K562 (cell line): Measurements from ENCODE around the gene DNAJC15. TPM values are rescaled to one million over a fixed set of nuclear protein-coding genes. Genes with fewer than 3 reads are reported as not detected.

Experiments used
- ATAC-seq: fragments of 200-7000 bp; cut with Tn5 transposase; 3 replicates; pipeline ENCODE4 v1.9.1; 2020; ENCODE audit warnings: moderate library complexity
- BruUV-seq: library from RNA; stranded (reverse); fragments of 400-500 nt; replicated peaks from 2 replicates; lab custom pipeline; 2021; lab: Mats Ljungman, UMichigan
- CTCF ChIA-PET: fragments of 300-600 bp; formaldehyde crosslinking; extraction: SDS; loops from one replicate; lab custom pipeline; 2021; ENCODE audit warnings: low intra/inter-chr PET ratio; lab: Yijun Ruan, JAX
- POLR2A ChIA-PET: fragments of 300-600, 350-650 bp; sonication (Branson Sonifier 250); formaldehyde crosslinking; extraction: SDS; loops from one replicate; lab custom pipeline; 2021; ENCODE audit warnings: antibody characterized with exemption, inconsistent platforms; lab: Yijun Ruan, JAX
- DNase-seq, 4 experiments: peaks; one replicate each; pipeline versions ENCODE4 v3.0.0 to v3.0.0-alpha.2; 2011 to 2018; ENCODE audit warnings: low spot score in 3 of 4, mixed read lengths in 3 of 4; ENCODE audit errors: extremely low read depth in 1 of 4
- FAIRE-seq: peaks from 2 replicates; lab custom pipeline; 2011; peaks lifted over from hg19 to GRCh38; lab: Jason Lieb, UNC
- H2AFZ ChIP-seq: 2 replicates; pipeline ENCODE4 v1.6.0; 2011; ENCODE audit warnings: low read depth, low read length, control low read depth, inconsistent platforms
- H3K27ac ChIP-seq: fragments of 200-600 bp; 3 replicates; pipeline ENCODE4 v1.8.0; 2011; ENCODE audit warnings: low read depth, mild to moderate bottlenecking, control low read depth, inconsistent platforms, low read length, moderate library complexity, mixed read lengths; ENCODE audit errors: extremely low read depth
- H3K27me3 ChIP-seq, 2 experiments: fragments of 300-600 bp in 1 of 2; 2 replicates in 1 of 2; 3 replicates in 1 of 2; pipeline versions ENCODE4 v1.6.0 to v1.8.0; 2011; ENCODE audit warnings: inconsistent platforms in 2 of 2, low read length in 2 of 2, mild to moderate bottlenecking in 1 of 2, mixed read lengths in 1 of 2, moderate library complexity in 1 of 2; ENCODE audit not compliant: control insufficient read depth in 2 of 2, insufficient read depth in 2 of 2
- H3K36me3 ChIP-seq: fragments of 300-600 bp; 3 replicates; pipeline ENCODE4 v1.8.0; 2011; ENCODE audit warnings: mild to moderate bottlenecking, low read length, inconsistent platforms; ENCODE audit not compliant: control insufficient read depth, insufficient read depth
- H3K4me1 ChIP-seq, 2 experiments: fragments of 200-600 bp in 1 of 2; replicated peaks in 1 of 2; 2 replicates in 1 of 2; 3 replicates in 1 of 2; pipeline versions ENCODE4 v1.5.1 to v1.8.0; 2011; ENCODE audit warnings: inconsistent platforms in 2 of 2, low read length in 2 of 2, mild to moderate bottlenecking in 1 of 2, mixed read lengths in 1 of 2, moderate library complexity in 1 of 2; ENCODE audit not compliant: control insufficient read depth in 2 of 2, insufficient read depth in 2 of 2
- H3K4me2 ChIP-seq: 2 replicates; pipeline ENCODE4 v1.6.1; 2011; ENCODE audit warnings: low read length, control low read depth, inconsistent platforms, mixed read lengths; ENCODE audit not compliant: insufficient read depth
- H3K4me3 ChIP-seq: fragments of 200-600 bp; sonication (generic), shearing (Covaris generic); 2 replicates; pipeline ENCODE4 v1.5.1; 2016; ENCODE audit warnings: control low read depth, inconsistent platforms
- H3K79me2 ChIP-seq: fragments of 200-600 bp; 3 replicates; pipeline ENCODE4 v1.8.0; 2011; ENCODE audit warnings: low read length, inconsistent platforms; ENCODE audit not compliant: control insufficient read depth, insufficient read depth
- H3K9ac ChIP-seq, 2 experiments: 2 replicates each; pipeline versions ENCODE4 v1.6.0 to v1.6.1; 2011; ENCODE audit warnings: low read depth in 2 of 2, low read length in 2 of 2, control low read depth in 1 of 2, inconsistent platforms in 1 of 2, mild to moderate bottlenecking in 1 of 2, mixed read lengths in 1 of 2; ENCODE audit not compliant: insufficient read depth in 1 of 2
- H3K9me1 ChIP-seq: one replicate; pipeline ENCODE4 v1.6.0; 2011; ENCODE audit warnings: inconsistent platforms, mild to moderate bottlenecking, low read length, moderate library complexity; ENCODE audit not compliant: control insufficient read depth, insufficient read depth
- H3K9me3 ChIP-seq: replicated peaks from 2 replicates; pipeline ENCODE4 v1.5.1; 2011; ENCODE audit warnings: low read depth, low read length, inconsistent platforms; ENCODE audit not compliant: control insufficient read depth, insufficient read depth
- H4K20me1 ChIP-seq: replicated peaks from 2 replicates; pipeline ENCODE4 v1.6.1; 2011; ENCODE audit warnings: low read length, inconsistent platforms, mixed read lengths; ENCODE audit not compliant: control insufficient read depth, insufficient read depth
- KAT7 ChIP-seq: sonication (generic); formaldehyde crosslinking; IDR thresholded peaks from 2 replicates; pipeline ENCODE4 v1.8.0; 2022; ENCODE audit warnings: missing genetic modification reagents, mild to moderate bottlenecking, borderline replicate concordance
- MYNN ChIP-seq, 2 experiments: sonication (generic); formaldehyde crosslinking in 1 of 2; IDR thresholded peaks; 2 replicates each; pipeline versions ENCODE4 v1.5.0 to v1.6.1; 2016 to 2020; ENCODE audit warnings: antibody characterized with exemption in 1 of 2, missing genetic modification reagents in 1 of 2
- NCOA1 ChIP-seq: fragments of 450-650 bp; IDR thresholded peaks from 2 replicates; pipeline ENCODE4 v1.6.1; 2016; ENCODE audit warnings: low read depth
- NONO ChIP-seq, 2 experiments: fragments of 200-400 bp in 1 of 2; fragments of 450-650 bp in 1 of 2; formaldehyde crosslinking in 1 of 2; IDR thresholded peaks; 2 replicates each; pipeline ENCODE4 v1.6.1; 2017; ENCODE audit warnings: low read depth in 2 of 2, mild to moderate bottlenecking in 2 of 2, moderate library complexity in 2 of 2, low read length in 1 of 2
- POU5F1 ChIP-seq: fragments of 150-350 bp; IDR thresholded peaks from 2 replicates; pipeline ENCODE4 v1.6.1; 2014; ENCODE audit warnings: borderline replicate concordance, low read length, low read depth, mild to moderate bottlenecking; ENCODE audit not compliant: partially characterized antibody
- ZNF253 ChIP-seq: fragments of 250-450 bp; sonication (Bioruptor Pico); conservative IDR thresholded peaks from 2 replicates; pipeline ENCODE4 v1.6.1; 2021; ENCODE audit warnings: mild to moderate bottlenecking
- whole genome bisulfite sequencing: fragments of 100-300 bp; shearing (Covaris generic); methylation state at CpG from one replicate; pipeline ENCODE4 v1.1.6; 2016; ENCODE audit warnings: low coverage, mixed read lengths; ENCODE audit not compliant: insufficient coverage; ENCODE audit errors: missing lambda C conversion rate; 5-methylcytosine and 5-hydroxymethylcytosine counted together
- in situ Hi-C: fragments of 300-500 bp; cut with MboI; formaldehyde crosslinking; loops from 4 replicates; pipeline ENCODE4 v1.15.0; 2018; ENCODE audit warnings: inconsistent platforms, mixed read lengths
- intact Hi-C: fragments of 100-400 bp; cut with micrococcal nuclease; formaldehyde crosslinking; loops from 2 replicates; pipeline ENCODE4 v1.14.2; 2022
- polyA plus RNA-seq, 8 experiments: library from polyadenylated mRNA; depleted of rRNA in 4 of 8; stranded (reverse) in 5 of 8; unstranded in 3 of 8; fragments of >200 nt; fragmentation: Nextera tagmentation in 2 of 8; fragmentation: Illumina TruSeq in 1 of 8; extraction: Ambion mirVana in 2 of 8; extraction: Trizol in 1 of 8; gene quantifications; 2 replicates each; pipeline versions ENCODE4 v1.2.1 to v1.2.3, GENCODE V29; 2011 to 2014; ENCODE audit warnings: inconsistent platforms in 1 of 8, missing spikeins in 1 of 8
- total RNA-seq, 7 experiments: library from RNA; depleted of rRNA in 6 of 7; stranded (reverse); fragments of >200 nt in 6 of 7; fragmentation: Illumina TruSeq in 2 of 7; extraction: Trizol in 2 of 7; gene quantifications; 2 replicates each; pipeline versions ENCODE4 v1.2.1 to v1.2.3, GENCODE V29; 2011 to 2021; ENCODE audit warnings: low replicate concordance in 1 of 7
- TF ChIP-seq, protein P1 (sequence below): fragments of 450-650 bp; IDR thresholded peaks from 2 replicates; pipeline ENCODE4 v1.6.1; 2016; ENCODE audit warnings: borderline replicate concordance
- TF ChIP-seq, protein P2 (sequence below): sonication (generic); formaldehyde crosslinking; IDR thresholded peaks from 2 replicates; pipeline ENCODE4 v1.8.1; 2023; ENCODE audit warnings: mild to moderate bottlenecking, missing genetic modification reagents
- TF ChIP-seq, protein P3 (sequence below): sonication (generic); formaldehyde crosslinking; IDR thresholded peaks from 2 replicates; pipeline ENCODE4 v1.8.0; 2022; ENCODE audit warnings: mild to moderate bottlenecking, missing genetic modification reagents

The DNAJC15 gene
- total and polyA plus RNA-seq, 9 of the 15 experiments (the other 6 are each of a cell fraction or from before 2014, with no cell fraction given) = 0.47 to 3.8 (median 1.0) TPM

DNA sequence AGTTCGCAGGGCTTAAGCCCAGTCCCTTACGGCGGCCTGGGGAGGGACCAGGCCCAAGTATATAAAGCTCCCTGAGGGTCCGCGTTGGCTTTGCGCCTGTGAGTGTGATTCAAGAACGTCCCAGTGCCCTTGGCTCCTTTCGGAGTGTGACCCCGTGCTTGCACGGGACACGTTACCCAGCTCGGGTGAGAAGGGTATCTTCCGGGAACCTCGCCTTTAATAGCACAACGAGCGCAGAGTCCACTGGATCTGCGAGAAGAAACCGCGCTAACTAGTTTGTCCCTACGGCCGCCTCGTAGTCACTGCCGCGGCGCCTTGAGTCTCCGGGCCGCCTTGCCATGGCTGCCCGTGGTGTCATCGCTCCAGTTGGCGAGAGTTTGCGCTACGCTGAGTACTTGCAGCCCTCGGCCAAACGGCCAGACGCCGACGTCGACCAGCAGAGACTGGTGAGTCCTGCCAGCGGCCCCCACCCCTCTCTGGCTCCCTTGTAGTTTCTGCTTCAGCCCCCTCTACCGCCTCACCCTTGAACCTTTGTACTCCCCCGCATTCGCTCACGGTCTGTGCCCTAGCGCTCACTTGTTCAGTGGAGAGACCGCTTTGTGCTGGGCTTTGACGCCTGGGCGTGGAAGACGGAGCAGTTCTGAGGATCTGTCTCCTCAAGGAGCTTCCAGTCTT lies at the start of gene DNAJC15 (continued):
- TF ChIP-seq, protein P1, sequence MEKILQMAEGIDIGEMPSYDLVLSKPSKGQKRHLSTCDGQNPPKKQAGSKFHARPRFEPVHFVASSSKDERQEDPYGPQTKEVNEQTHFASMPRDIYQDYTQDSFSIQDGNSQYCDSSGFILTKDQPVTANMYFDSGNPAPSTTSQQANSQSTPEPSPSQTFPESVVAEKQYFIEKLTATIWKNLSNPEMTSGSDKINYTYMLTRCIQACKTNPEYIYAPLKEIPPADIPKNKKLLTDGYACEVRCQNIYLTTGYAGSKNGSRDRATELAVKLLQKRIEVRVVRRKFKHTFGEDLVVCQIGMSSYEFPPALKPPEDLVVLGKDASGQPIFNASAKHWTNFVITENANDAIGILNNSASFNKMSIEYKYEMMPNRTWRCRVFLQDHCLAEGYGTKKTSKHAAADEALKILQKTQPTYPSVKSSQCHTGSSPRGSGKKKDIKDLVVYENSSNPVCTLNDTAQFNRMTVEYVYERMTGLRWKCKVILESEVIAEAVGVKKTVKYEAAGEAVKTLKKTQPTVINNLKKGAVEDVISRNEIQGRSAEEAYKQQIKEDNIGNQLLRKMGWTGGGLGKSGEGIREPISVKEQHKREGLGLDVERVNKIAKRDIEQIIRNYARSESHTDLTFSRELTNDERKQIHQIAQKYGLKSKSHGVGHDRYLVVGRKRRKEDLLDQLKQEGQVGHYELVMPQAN = no peak
- TF ChIP-seq NCOA1 = no peak
- TF ChIP-seq, protein P2, sequence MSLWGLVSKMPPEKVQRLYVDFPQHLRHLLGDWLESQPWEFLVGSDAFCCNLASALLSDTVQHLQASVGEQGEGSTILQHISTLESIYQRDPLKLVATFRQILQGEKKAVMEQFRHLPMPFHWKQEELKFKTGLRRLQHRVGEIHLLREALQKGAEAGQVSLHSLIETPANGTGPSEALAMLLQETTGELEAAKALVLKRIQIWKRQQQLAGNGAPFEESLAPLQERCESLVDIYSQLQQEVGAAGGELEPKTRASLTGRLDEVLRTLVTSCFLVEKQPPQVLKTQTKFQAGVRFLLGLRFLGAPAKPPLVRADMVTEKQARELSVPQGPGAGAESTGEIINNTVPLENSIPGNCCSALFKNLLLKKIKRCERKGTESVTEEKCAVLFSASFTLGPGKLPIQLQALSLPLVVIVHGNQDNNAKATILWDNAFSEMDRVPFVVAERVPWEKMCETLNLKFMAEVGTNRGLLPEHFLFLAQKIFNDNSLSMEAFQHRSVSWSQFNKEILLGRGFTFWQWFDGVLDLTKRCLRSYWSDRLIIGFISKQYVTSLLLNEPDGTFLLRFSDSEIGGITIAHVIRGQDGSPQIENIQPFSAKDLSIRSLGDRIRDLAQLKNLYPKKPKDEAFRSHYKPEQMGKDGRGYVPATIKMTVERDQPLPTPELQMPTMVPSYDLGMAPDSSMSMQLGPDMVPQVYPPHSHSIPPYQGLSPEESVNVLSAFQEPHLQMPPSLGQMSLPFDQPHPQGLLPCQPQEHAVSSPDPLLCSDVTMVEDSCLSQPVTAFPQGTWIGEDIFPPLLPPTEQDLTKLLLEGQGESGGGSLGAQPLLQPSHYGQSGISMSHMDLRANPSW = no peak

DNA sequence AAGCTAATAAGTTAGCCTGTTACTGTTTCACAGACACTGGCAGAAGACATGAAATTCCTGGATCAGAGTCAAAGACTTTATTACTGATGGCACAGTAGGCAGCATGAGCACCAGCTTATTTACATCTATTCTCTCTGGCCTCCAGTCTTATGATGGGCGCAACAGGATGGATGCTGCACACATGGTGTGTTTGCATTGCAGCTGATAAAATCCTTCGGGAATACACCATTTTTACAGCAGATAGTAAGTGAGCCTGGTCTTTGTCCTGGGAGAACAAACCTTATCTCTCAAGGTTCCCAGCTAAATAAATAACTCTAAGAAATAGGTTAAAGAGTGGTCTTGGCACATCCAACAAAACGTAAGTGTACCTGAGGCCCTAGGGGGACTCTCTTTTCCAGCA lies 47.3 kb upstream of the DNAJC15 start:
- WGBS = 0% methylated on average over 2 of the region's 3 CpGs
- POLR2A ChIA-PET = no interaction called here
- Histone ChIP-seq H3K27ac (no peak overlapping the region), H3K9me3 (no peaks in the 10 kb centered on the region), H3K4me2 (no peak overlapping the region), H3K4me1 (no peaks in the 10 kb centered on the region), H3K9ac (no peak overlapping the region), H3K79me2 (no peaks in the 10 kb centered on the region), H3K36me3 (no peaks in the 10 kb centered on the region), H3K9me1 (no peaks in the 10 kb centered on the region), H4K20me1 (no peaks in the 10 kb centered on the region), H2AFZ (no peak overlapping the region), H3K27me3 (no peaks in the 10 kb centered on the region), H3K4me3 (no peak overlapping the region)
- FAIRE-seq (no peak), DNase-seq (no peak), ATAC-seq (no peak)
- no TSS peak for BruUV-seq
- in situ Hi-C loops = no loop called here
- intact Hi-C loops = no loop called here
- CTCF ChIA-PET = no interaction called here
- TF ChIP-seq POU5F1 = no peak
- no peak for TF ChIP-seq MYNN (IDR thresholded peaks at IDR 0.05)
- no peak for TF ChIP-seq MYNN (CRISPR knock-in tag; IDR thresholded peaks at IDR 0.05)
- TF ChIP-seq ZNF253 = no peak
- TF ChIP-seq KAT7 (CRISPR knock-in tag) = no peak
- no peak for TF ChIP-seq NONO (IDR thresholded peaks at IDR 0.05; ENCODE audit: low read depth in 2 of 2, low read length in 1 of 2)
- TF ChIP-seq, protein P3, sequence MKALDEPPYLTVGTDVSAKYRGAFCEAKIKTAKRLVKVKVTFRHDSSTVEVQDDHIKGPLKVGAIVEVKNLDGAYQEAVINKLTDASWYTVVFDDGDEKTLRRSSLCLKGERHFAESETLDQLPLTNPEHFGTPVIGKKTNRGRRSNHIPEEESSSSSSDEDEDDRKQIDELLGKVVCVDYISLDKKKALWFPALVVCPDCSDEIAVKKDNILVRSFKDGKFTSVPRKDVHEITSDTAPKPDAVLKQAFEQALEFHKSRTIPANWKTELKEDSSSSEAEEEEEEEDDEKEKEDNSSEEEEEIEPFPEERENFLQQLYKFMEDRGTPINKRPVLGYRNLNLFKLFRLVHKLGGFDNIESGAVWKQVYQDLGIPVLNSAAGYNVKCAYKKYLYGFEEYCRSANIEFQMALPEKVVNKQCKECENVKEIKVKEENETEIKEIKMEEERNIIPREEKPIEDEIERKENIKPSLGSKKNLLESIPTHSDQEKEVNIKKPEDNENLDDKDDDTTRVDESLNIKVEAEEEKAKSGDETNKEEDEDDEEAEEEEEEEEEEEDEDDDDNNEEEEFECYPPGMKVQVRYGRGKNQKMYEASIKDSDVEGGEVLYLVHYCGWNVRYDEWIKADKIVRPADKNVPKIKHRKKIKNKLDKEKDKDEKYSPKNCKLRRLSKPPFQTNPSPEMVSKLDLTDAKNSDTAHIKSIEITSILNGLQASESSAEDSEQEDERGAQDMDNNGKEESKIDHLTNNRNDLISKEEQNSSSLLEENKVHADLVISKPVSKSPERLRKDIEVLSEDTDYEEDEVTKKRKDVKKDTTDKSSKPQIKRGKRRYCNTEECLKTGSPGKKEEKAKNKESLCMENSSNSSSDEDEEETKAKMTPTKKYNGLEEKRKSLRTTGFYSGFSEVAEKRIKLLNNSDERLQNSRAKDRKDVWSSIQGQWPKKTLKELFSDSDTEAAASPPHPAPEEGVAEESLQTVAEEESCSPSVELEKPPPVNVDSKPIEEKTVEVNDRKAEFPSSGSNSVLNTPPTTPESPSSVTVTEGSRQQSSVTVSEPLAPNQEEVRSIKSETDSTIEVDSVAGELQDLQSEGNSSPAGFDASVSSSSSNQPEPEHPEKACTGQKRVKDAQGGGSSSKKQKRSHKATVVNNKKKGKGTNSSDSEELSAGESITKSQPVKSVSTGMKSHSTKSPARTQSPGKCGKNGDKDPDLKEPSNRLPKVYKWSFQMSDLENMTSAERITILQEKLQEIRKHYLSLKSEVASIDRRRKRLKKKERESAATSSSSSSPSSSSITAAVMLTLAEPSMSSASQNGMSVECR (CRISPR knock-in tag) = no peak
